ENCODE measurements around the gene DLG1. TPM values are rescaled to one million over a fixed set of nuclear protein-coding genes. Genes with fewer than 3 reads are reported as not detected.

The DLG1 gene
- total and polyA plus RNA-seq, 9 of the 15 experiments (the other 6 are each of a cell fraction or from before 2014, with no cell fraction given), result 9.4 to 63.5 (median 43.6) TPM

DNA sequence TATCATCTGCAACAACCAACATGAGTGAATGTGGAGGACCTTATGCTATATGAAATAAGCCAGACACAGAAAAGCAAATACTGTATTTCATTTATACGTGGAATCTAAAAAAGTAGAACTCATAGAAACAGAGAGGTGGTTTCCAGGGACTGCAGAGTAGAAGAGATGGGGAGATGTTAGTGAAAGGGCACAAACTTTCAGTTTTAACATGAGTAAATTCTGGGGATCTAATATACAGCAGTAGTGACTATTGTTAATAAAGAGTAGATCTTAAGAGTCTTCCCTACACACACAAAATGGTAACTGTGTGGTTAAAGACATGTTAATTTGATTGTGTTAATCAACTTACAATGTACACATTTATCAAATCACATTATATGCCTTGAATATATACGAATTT, 247.9 kb downstream of the DLG1 start:
- H3K9me3 ChIP-seq (replicated peaks; ENCODE audit: control insufficient read depth, insufficient read depth, low read depth, low read length), result no peaks in the 10 kb centered on the region
- in situ Hi-C loops (cut with MboI) (no loop called here), intact Hi-C loops (cut with micrococcal nuclease) (no loop called here)
- no peaks in the 10 kb centered on the region for H3K9me1 ChIP-seq (ENCODE audit: control insufficient read depth, insufficient read depth, low read length)
- no peak overlapping the region for H3K4me2 ChIP-seq (ENCODE audit: insufficient read depth, low read length)
- H2AFZ ChIP-seq (ENCODE audit: low read depth, low read length), result no peak overlapping the region
- WGBS (ENCODE audit: insufficient coverage, low coverage, missing lambda C conversion rate), result 66% methylated on average over 2 of the region's 2 CpGs
- CTCF ChIA-PET (ENCODE audit: low intra/inter-chr PET ratio), result no interaction called here
- no peaks in the 10 kb centered on the region for H4K20me1 ChIP-seq (replicated peaks; ENCODE audit: control insufficient read depth, insufficient read depth, low read length)
- DNase-seq (ENCODE audit: extremely low read depth in 1 of 4, low spot score in 3 of 4) (no peak), ATAC-seq (no peak), FAIRE-seq (no peak)
- no TSS peak for BruUV-seq (replicated peaks)
- no peak overlapping the region for H3K9ac ChIP-seq (ENCODE audit: insufficient read depth in 1 of 2, low read depth in 2 of 2, low read length in 2 of 2)
- no peaks in the 10 kb centered on the region for H3K79me2 ChIP-seq (ENCODE audit: control insufficient read depth, insufficient read depth, low read length)
- H3K4me1 ChIP-seq (replicated peaks in 1 of 2; ENCODE audit: control insufficient read depth in 2 of 2, insufficient read depth in 2 of 2, low read length in 2 of 2), result no peaks in the 10 kb centered on the region
- no peak overlapping the region for H3K27ac ChIP-seq (ENCODE audit: extremely low read depth, low read depth, low read length)
- TF ChIP-seq ZFP1 (CRISPR knock-in tag; IDR thresholded peaks at IDR 0.05), result no peak
- H3K27me3 ChIP-seq (ENCODE audit: control insufficient read depth in 2 of 2, insufficient read depth in 2 of 2, low read length in 2 of 2), result no peaks in the 10 kb centered on the region
- POLR2A ChIA-PET, result interaction anchor here (0.6 kb wide), 1 partner anchor 46 kb away, joined by 3 read pairs; no protein-coding TSS in a partner anchor
- no peak overlapping the region for H3K4me3 ChIP-seq
- H3K36me3 ChIP-seq (ENCODE audit: control insufficient read depth, insufficient read depth, low read length), result peaks cover 28% of the 10 kb centered on the region

DNA sequence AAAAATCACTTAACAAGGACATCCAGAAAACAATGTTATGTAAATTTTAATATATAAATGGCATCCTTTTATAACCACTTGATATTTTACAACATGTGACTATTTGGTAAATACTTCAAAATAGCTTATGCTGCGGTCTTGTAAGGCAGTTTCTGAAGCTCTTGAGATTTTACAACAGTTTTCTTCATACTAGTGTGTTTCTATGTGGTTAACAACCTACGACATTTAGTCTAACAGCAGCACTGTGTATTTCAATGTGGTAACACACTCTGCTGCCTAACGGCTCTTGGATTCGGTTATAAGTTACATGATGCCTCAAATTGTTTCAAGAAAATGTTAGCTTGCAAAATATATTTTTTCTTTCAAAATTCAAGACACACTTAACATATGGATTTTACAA, 255.9 kb downstream of the DLG1 start:
- 92% methylated on average over 4 of the region's 4 CpGs for WGBS (ENCODE audit: insufficient coverage, low coverage, missing lambda C conversion rate)
- ChIA-PET CTCF (ENCODE audit: low intra/inter-chr PET ratio) (no interaction called here), POLR2A (interaction anchor here (0.6 to 1.2 kb wide), 3 partner anchors 10 to 15 kb away, joined by 3 read pairs; partner anchors contain the start of gene MELTF)
- Histone ChIP-seq H3K4me1 (replicated peaks in 1 of 2; ENCODE audit: control insufficient read depth in 2 of 2, insufficient read depth in 2 of 2, low read length in 2 of 2) (no peaks in the 10 kb centered on the region), H3K9ac (ENCODE audit: insufficient read depth in 1 of 2, low read depth in 2 of 2, low read length in 2 of 2) (no peak overlapping the region), H4K20me1 (replicated peaks; ENCODE audit: control insufficient read depth, insufficient read depth, low read length) (no peaks in the 10 kb centered on the region), H3K27ac (ENCODE audit: extremely low read depth, low read depth, low read length) (no peak overlapping the region), H3K9me3 (replicated peaks; ENCODE audit: control insufficient read depth, insufficient read depth, low read depth, low read length) (no peaks in the 10 kb centered on the region), H3K27me3 (ENCODE audit: control insufficient read depth in 2 of 2, insufficient read depth in 2 of 2, low read length in 2 of 2) (no peaks in the 10 kb centered on the region), H3K4me2 (ENCODE audit: insufficient read depth, low read length) (no peak overlapping the region), H3K9me1 (ENCODE audit: control insufficient read depth, insufficient read depth, low read length) (no peaks in the 10 kb centered on the region), H3K36me3 (ENCODE audit: control insufficient read depth, insufficient read depth, low read length) (peaks cover 32% of the 10 kb centered on the region; the same call in 2 of the 3 replicates), H2AFZ (ENCODE audit: low read depth, low read length) (no peak overlapping the region), H3K79me2 (ENCODE audit: control insufficient read depth, insufficient read depth, low read length) (no peaks in the 10 kb centered on the region), H3K4me3 (no peak overlapping the region)
- no peak for FAIRE-seq
- TF ChIP-seq C11orf30 (IDR thresholded peaks at IDR 0.05; ENCODE audit: low read depth) (0 out of 2 replicates have a peak, but pooled peaks have one; percentile 7), SRSF1 (IDR thresholded peaks at IDR 0.05; ENCODE audit: low read depth, low read length) (no peak), CBX3 (IDR thresholded peaks at IDR 0.05; ENCODE audit: borderline replicate concordance in 1 of 2, low read length in 2 of 2) (no peak), ESRRA (IDR thresholded peaks at IDR 0.05; ENCODE audit: borderline replicate concordance, low read depth) (no peak), ZNF695 (CRISPR knock-in tag; IDR thresholded peaks at IDR 0.05) (no peak), HNRNPUL1 (IDR thresholded peaks at IDR 0.05; ENCODE audit: low read length) (no peak), ZKSCAN1 (IDR thresholded peaks at IDR 0.05; ENCODE audit: low read depth, low read length) (no peak), ZFP1 (CRISPR knock-in tag; IDR thresholded peaks at IDR 0.05) (no peak), MCM2 (IDR thresholded peaks at IDR 0.05; ENCODE audit: low read depth) (no peak), ZNF644 (tag; IDR thresholded peaks at IDR 0.05; ENCODE audit: low read depth) (no peak), CEBPB (tag; IDR thresholded peaks at IDR 0.05) (0 out of 2 replicates have a peak, but pooled peaks have one; percentile 2), HNRNPLL (IDR thresholded peaks at IDR 0.05; ENCODE audit: low read depth, low read length, poor library complexity, severe bottlenecking) (no peak), NR2C2 (CRISPR knock-in tag; IDR thresholded peaks at IDR 0.05) (no peak), NR2C2 (tag; IDR thresholded peaks at IDR 0.05) (no peak)
- TF ChIP-seq, protein P1, sequence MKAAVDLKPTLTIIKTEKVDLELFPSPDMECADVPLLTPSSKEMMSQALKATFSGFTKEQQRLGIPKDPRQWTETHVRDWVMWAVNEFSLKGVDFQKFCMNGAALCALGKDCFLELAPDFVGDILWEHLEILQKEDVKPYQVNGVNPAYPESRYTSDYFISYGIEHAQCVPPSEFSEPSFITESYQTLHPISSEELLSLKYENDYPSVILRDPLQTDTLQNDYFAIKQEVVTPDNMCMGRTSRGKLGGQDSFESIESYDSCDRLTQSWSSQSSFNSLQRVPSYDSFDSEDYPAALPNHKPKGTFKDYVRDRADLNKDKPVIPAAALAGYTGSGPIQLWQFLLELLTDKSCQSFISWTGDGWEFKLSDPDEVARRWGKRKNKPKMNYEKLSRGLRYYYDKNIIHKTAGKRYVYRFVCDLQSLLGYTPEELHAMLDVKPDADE (conservative IDR thresholded peaks at IDR 0.05; ENCODE audit: control insufficient read depth, low read depth, low read length), result no peak
- in situ Hi-C loops (cut with MboI) (no loop called here), intact Hi-C loops (cut with micrococcal nuclease) (no loop called here)
- ATAC-seq, result no peak
- BruUV-seq (replicated peaks), result no TSS peak
- no peak for DNase-seq (ENCODE audit: extremely low read depth in 1 of 4, low spot score in 3 of 4)
